ENCODE data around the gene CALM1.
A peak's percentile ranks its signal among the peaks of the same experiment; 100 is the strongest.

Gene CALM1

DNA sequence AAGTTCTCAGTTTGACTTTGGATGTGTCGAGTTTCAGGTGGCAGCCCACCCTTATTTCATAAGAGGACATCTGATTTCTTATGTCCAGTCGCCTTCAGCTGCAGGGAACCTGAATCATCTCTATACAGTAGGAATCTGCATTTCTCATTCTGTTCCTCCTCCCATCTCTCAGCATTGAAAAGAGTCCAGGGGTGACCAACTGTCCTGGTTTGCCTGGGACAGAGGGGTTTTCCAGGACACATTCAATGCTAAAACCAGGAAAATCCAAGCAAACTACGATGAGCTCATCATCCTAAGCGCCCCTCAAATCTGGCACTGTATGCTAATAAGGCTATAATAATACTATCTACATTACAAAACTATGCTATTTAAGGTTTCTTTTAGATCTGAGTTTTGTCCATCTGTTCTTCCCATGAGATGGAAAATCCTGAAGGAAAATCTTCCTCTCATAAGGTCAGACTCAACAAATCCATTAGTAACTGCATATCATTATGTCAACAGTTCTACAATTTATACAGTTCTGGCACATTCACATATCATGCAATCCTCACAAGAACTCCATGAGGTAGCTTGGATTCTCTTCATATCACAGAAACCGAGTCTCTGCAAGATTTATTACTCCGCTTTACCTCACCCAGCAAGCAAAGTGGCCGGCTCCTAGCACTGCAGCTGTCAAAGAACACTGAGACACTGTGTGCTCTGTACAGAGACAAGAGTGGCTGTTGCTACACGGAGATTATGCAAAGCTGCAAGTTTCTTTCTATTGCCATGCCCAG, 15.6 kb upstream of the CALM1 start:
- Histone ChIP-seq H3K27me3 (ENCODE audit: control insufficient read depth, low read length) (no peaks in the 10 kb centered on the region), H3K27ac (ENCODE audit: low read depth, low read length) (no peak overlapping the region), H3K79me2 (ENCODE audit: control insufficient read depth, low read length) (no peaks in the 10 kb centered on the region), H3K4me1 (ENCODE audit: control insufficient read depth, low read length) (peaks cover 27% of the 10 kb centered on the region), H3F3A (ENCODE audit: control insufficient read depth, insufficient read depth) (0 out of 2 replicates have a peak, but pooled peaks cover 3% of the 10 kb centered on the region), H3K4me3 (ENCODE audit: low read length) (peak overlapping the region; percentile 84), H3K9me3 (ENCODE audit: control insufficient read depth, insufficient read depth, low read length) (no peaks in the 10 kb centered on the region), H4K20me1 (ENCODE audit: control insufficient read depth, insufficient read depth, low read depth, low read length) (no peaks in the 10 kb centered on the region), H3K36me3 (ENCODE audit: control insufficient read depth, low read length) (no peaks in the 10 kb centered on the region), H3K4me2 (ENCODE audit: low read length) (peak overlapping the region; percentile 79), H3K9me2 (replicated peaks; ENCODE audit: control insufficient read depth, low read length) (no peaks in the 10 kb centered on the region)
- no peak for TF ChIP-seq EZH2phosphoT487 (IDR thresholded peaks at IDR 0.05; ENCODE audit: borderline replicate concordance, low read length)
- TF ChIP-seq, protein P1, sequence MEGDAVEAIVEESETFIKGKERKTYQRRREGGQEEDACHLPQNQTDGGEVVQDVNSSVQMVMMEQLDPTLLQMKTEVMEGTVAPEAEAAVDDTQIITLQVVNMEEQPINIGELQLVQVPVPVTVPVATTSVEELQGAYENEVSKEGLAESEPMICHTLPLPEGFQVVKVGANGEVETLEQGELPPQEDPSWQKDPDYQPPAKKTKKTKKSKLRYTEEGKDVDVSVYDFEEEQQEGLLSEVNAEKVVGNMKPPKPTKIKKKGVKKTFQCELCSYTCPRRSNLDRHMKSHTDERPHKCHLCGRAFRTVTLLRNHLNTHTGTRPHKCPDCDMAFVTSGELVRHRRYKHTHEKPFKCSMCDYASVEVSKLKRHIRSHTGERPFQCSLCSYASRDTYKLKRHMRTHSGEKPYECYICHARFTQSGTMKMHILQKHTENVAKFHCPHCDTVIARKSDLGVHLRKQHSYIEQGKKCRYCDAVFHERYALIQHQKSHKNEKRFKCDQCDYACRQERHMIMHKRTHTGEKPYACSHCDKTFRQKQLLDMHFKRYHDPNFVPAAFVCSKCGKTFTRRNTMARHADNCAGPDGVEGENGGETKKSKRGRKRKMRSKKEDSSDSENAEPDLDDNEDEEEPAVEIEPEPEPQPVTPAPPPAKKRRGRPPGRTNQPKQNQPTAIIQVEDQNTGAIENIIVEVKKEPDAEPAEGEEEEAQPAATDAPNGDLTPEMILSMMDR (IDR thresholded peaks at IDR 0.05; ENCODE audit: low read depth, low read length, poor library complexity, severe bottlenecking) = no peak

DNA sequence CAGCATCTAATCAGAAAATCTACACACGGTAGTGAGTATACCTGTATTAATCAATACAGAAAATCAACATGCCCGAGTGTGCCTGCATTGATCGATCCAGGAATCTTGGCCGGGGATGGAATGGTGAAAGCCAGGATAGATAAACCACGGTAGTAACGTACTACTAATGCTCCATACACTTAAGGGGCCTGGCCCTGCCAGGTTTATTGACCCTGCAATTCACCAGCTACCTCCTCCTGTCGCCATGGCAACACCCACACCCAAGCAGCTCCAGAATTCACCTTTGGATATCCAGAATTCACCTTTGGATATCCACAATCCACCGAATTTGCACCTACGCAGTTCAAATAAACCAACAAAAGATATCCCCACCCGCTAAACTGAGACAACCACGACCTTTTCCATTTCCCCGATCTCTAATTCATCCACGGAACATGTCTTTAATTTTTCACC, 14.8 kb upstream of the CALM1 start:
- TF ChIP-seq, protein P1 (IDR thresholded peaks at IDR 0.05; ENCODE audit: low read depth, low read length, poor library complexity, severe bottlenecking) = no peak
- TF ChIP-seq EZH2phosphoT487 (IDR thresholded peaks at IDR 0.05; ENCODE audit: borderline replicate concordance, low read length) = no peak
- 0 out of 2 replicates have a peak, but pooled peaks cover 3% of the 10 kb centered on the region for H3F3A ChIP-seq (ENCODE audit: control insufficient read depth, insufficient read depth)
- H3K9me3 ChIP-seq (ENCODE audit: control insufficient read depth, insufficient read depth, low read length) = no peaks in the 10 kb centered on the region
- peak overlapping the region; percentile 79 for H3K4me2 ChIP-seq (ENCODE audit: low read length)
- peak overlapping the region; percentile 81 for H3K27ac ChIP-seq (ENCODE audit: low read depth, low read length)
- no peaks in the 10 kb centered on the region for H3K9me2 ChIP-seq (replicated peaks; ENCODE audit: control insufficient read depth, low read length)
- peak overlapping the region; percentile 84 for H3K4me3 ChIP-seq (ENCODE audit: low read length)
- H3K4me1 ChIP-seq (ENCODE audit: control insufficient read depth, low read length) = peaks cover 27% of the 10 kb centered on the region
- no peaks in the 10 kb centered on the region for H3K27me3 ChIP-seq (ENCODE audit: control insufficient read depth, low read length)
- H4K20me1 ChIP-seq (ENCODE audit: control insufficient read depth, insufficient read depth, low read depth, low read length) = no peaks in the 10 kb centered on the region
- H3K79me2 ChIP-seq (ENCODE audit: control insufficient read depth, low read length) = no peaks in the 10 kb centered on the region
- H3K36me3 ChIP-seq (ENCODE audit: control insufficient read depth, low read length) = no peaks in the 10 kb centered on the region

DNA sequence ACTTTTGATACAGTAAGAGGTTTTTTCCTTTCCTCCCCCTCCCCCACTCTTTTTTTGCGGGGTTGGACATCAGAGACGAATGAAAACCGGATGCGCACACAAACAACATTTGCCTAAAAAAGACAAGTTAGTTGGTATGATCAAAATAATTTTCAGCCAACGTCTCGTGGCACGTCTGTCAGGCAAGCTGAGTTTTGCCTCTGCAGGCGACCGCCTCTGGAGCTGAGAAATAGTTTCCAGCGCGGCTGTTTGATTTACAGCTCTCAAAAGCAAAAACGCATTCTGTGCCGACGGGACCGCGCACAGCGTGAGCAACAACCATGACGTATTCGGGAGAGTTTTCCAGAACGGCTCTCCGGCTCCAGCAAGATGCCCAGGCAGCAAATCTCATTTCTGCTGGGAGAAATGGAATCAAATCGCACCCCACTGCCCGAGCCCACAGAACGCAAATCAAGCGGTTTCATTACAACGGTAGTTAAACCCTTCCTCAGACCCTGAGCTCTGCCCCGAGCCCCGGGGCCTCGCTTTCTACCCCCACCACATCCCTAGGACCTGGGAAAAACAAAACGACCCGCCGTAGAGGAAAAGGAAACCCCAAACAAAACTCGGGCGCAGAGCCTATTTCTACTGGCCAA, 14.2 kb upstream of the CALM1 start:
- no peaks in the 10 kb centered on the region for H3K79me2 ChIP-seq (ENCODE audit: control insufficient read depth, low read length)
- peak overlapping the region; percentile 79 for H3K4me2 ChIP-seq (ENCODE audit: low read length)
- TF ChIP-seq EZH2phosphoT487 (IDR thresholded peaks at IDR 0.05; ENCODE audit: borderline replicate concordance, low read length) = no peak
- TF ChIP-seq, protein P1 (IDR thresholded peaks at IDR 0.05; ENCODE audit: low read depth, low read length, poor library complexity, severe bottlenecking) = no peak
- no peaks in the 10 kb centered on the region for H3K36me3 ChIP-seq (ENCODE audit: control insufficient read depth, low read length)
- H3K4me1 ChIP-seq (ENCODE audit: control insufficient read depth, low read length) = peaks cover 27% of the 10 kb centered on the region
- H3F3A ChIP-seq (ENCODE audit: control insufficient read depth, insufficient read depth) = 0 out of 2 replicates have a peak, but pooled peaks cover 3% of the 10 kb centered on the region
- H3K4me3 ChIP-seq (ENCODE audit: low read length) = peak overlapping the region; percentile 84
- no peaks in the 10 kb centered on the region for H3K9me2 ChIP-seq (replicated peaks; ENCODE audit: control insufficient read depth, low read length)
- H3K27me3 ChIP-seq (ENCODE audit: control insufficient read depth, low read length) = no peaks in the 10 kb centered on the region
- peak overlapping the region; percentile 81 for H3K27ac ChIP-seq (ENCODE audit: low read depth, low read length)
- no peaks in the 10 kb centered on the region for H4K20me1 ChIP-seq (ENCODE audit: control insufficient read depth, insufficient read depth, low read depth, low read length)
- no peaks in the 10 kb centered on the region for H3K9me3 ChIP-seq (ENCODE audit: control insufficient read depth, insufficient read depth, low read length)
